Activated naive CD4-positive, alpha-beta T cell treated with anti-CD3 and anti-CD28 coated beads, Interleukin-2, amount 50 U/mL, for 24 hours (primary cell): Measurements from ENCODE around the gene CTSE.

Experiments used
- H3K27ac Mint-ChIP-seq: one replicate; pipeline ENCODE4 v1.8.0; 2021; ENCODE audit warnings: mild to moderate bottlenecking, mixed read lengths
- H3K27me3 Mint-ChIP-seq: one replicate; pipeline ENCODE4 v1.8.0; 2021; ENCODE audit warnings: mixed read lengths
- H3K36me3 Mint-ChIP-seq: one replicate; pipeline ENCODE4 v1.8.0; 2021; ENCODE audit warnings: mixed read lengths
- H3K4me1 Mint-ChIP-seq: one replicate; pipeline ENCODE4 v1.8.0; 2021; ENCODE audit warnings: mixed read lengths
- H3K4me3 Mint-ChIP-seq: one replicate; pipeline ENCODE4 v1.8.0; 2021; ENCODE audit warnings: mild to moderate bottlenecking, mixed read lengths
- H3K9me3 Mint-ChIP-seq: one replicate; pipeline ENCODE4 v1.8.0; 2021; ENCODE audit warnings: mixed read lengths

Gene CTSE

GRCh38 chr1:205992218-205992882, 31.3 kb downstream of the CTSE start:
- H3K4me3 Mint-ChIP-seq, result no peak overlapping the region
- H3K27me3 Mint-ChIP-seq, result peaks cover 5% of the 10 kb centered on the region
- no peak overlapping the region for H3K27ac Mint-ChIP-seq
- H3K9me3 Mint-ChIP-seq, result no peaks in the 10 kb centered on the region
- no peaks in the 10 kb centered on the region for H3K36me3 Mint-ChIP-seq
- H3K4me1 Mint-ChIP-seq, result no peaks in the 10 kb centered on the region

- Mint-ChIP-seq H3K4me3 (no peak overlapping the region), H3K36me3 (no peaks in the 10 kb centered on the region), H3K9me3 (no peaks in the 10 kb centered on the region), H3K27me3 (peaks cover 5% of the 10 kb centered on the region), H3K27ac (no peak overlapping the region), H3K4me1 (no peaks in the 10 kb centered on the region)
Measured at GRCh38 chr1:205991237-205991636, 32.5 kb downstream of the CTSE start.

- H3K4me3 Mint-ChIP-seq, result no peak overlapping the region
- no peaks in the 10 kb centered on the region for H3K36me3 Mint-ChIP-seq
- H3K4me1 Mint-ChIP-seq, result no peaks in the 10 kb centered on the region
- H3K27ac Mint-ChIP-seq, result no peak overlapping the region
- H3K9me3 Mint-ChIP-seq, result no peaks in the 10 kb centered on the region
- H3K27me3 Mint-ChIP-seq, result peaks cover 5% of the 10 kb centered on the region
Measured at GRCh38 chr1:205990226-205990625, 33.5 kb downstream of the CTSE start.

- no peak overlapping the region for H3K4me3 Mint-ChIP-seq
- no peaks in the 10 kb centered on the region for H3K36me3 Mint-ChIP-seq
- peaks cover 5% of the 10 kb centered on the region for H3K27me3 Mint-ChIP-seq
Measured at GRCh38 chr1:205989786-205990185, 33.9 kb downstream of the CTSE start.

GRCh38 chr1:205988585-205988995, 35.1 kb downstream of the CTSE start:
- H3K36me3 Mint-ChIP-seq, result no peaks in the 10 kb centered on the region
- H3K4me3 Mint-ChIP-seq, result no peak overlapping the region
- H3K27me3 Mint-ChIP-seq, result peaks cover 5% of the 10 kb centered on the region
- H3K9me3 Mint-ChIP-seq, result no peaks in the 10 kb centered on the region
- H3K27ac Mint-ChIP-seq, result no peak overlapping the region
- H3K4me1 Mint-ChIP-seq, result no peaks in the 10 kb centered on the region

More at GRCh38 chr1:205989786-205990185, 33.9 kb downstream of the CTSE start:
- no peak overlapping the region for H3K27ac Mint-ChIP-seq
- no peaks in the 10 kb centered on the region for H3K4me1 Mint-ChIP-seq
- no peaks in the 10 kb centered on the region for H3K9me3 Mint-ChIP-seq

GRCh38 chr1:205986861-205987260, 36.8 kb downstream of the CTSE start:
- H3K27ac Mint-ChIP-seq, result no peak overlapping the region
- peaks cover 5% of the 10 kb centered on the region for H3K27me3 Mint-ChIP-seq
- no peak overlapping the region for H3K4me3 Mint-ChIP-seq
- no peaks in the 10 kb centered on the region for H3K36me3 Mint-ChIP-seq
- H3K4me1 Mint-ChIP-seq, result no peaks in the 10 kb centered on the region
- no peaks in the 10 kb centered on the region for H3K9me3 Mint-ChIP-seq

GRCh38 chr1:205986292-205986691, 37.4 kb downstream of the CTSE start:
- no peaks in the 10 kb centered on the region for H3K9me3 Mint-ChIP-seq
- no peaks in the 10 kb centered on the region for H3K4me1 Mint-ChIP-seq
- no peaks in the 10 kb centered on the region for H3K36me3 Mint-ChIP-seq
- no peak overlapping the region for H3K4me3 Mint-ChIP-seq
- peaks cover 5% of the 10 kb centered on the region for H3K27me3 Mint-ChIP-seq
- H3K27ac Mint-ChIP-seq, result no peak overlapping the region

GRCh38 chr1:205985330-205986005, 38.2 kb downstream of the CTSE start:
- Mint-ChIP-seq H3K4me3 (no peak overlapping the region), H3K4me1 (no peaks in the 10 kb centered on the region), H3K27me3 (peaks cover 4% of the 10 kb centered on the region), H3K36me3 (no peaks in the 10 kb centered on the region), H3K27ac (no peak overlapping the region), H3K9me3 (no peaks in the 10 kb centered on the region)

- Mint-ChIP-seq H3K4me1 (no peaks in the 10 kb centered on the region), H3K27me3 (no peaks in the 10 kb centered on the region), H3K4me3 (no peak overlapping the region), H3K36me3 (no peaks in the 10 kb centered on the region), H3K9me3 (no peaks in the 10 kb centered on the region), H3K27ac (no peak overlapping the region)
Measured at GRCh38 chr1:205983925-205984725, 39.6 kb downstream of the CTSE start.

GRCh38 chr1:205981257-205981656, 42.4 kb downstream of the CTSE start:
- no peaks in the 10 kb centered on the region for H3K36me3 Mint-ChIP-seq
- H3K27me3 Mint-ChIP-seq, result no peaks in the 10 kb centered on the region
- H3K9me3 Mint-ChIP-seq, result no peaks in the 10 kb centered on the region

GRCh38 chr1:205980237-205980870, 43.3 kb downstream of the CTSE start:
- Mint-ChIP-seq H3K4me3 (no peak overlapping the region), H3K9me3 (no peaks in the 10 kb centered on the region), H3K27me3 (no peaks in the 10 kb centered on the region), H3K4me1 (no peaks in the 10 kb centered on the region), H3K27ac (no peak overlapping the region), H3K36me3 (no peaks in the 10 kb centered on the region)

More at GRCh38 chr1:205981257-205981656, 42.4 kb downstream of the CTSE start:
- Mint-ChIP-seq H3K27ac (peak overlapping the region; percentile 26), H3K4me3 (no peak overlapping the region), H3K4me1 (no peaks in the 10 kb centered on the region)

- no peaks in the 10 kb centered on the region for H3K4me1 Mint-ChIP-seq
- no peak overlapping the region for H3K27ac Mint-ChIP-seq
- H3K9me3 Mint-ChIP-seq, result no peaks in the 10 kb centered on the region
- H3K4me3 Mint-ChIP-seq, result no peak overlapping the region
- no peaks in the 10 kb centered on the region for H3K27me3 Mint-ChIP-seq
- H3K36me3 Mint-ChIP-seq, result no peaks in the 10 kb centered on the region
Measured at GRCh38 chr1:205979301-205979700, 44.4 kb downstream of the CTSE start.

GRCh38 chr1:205978676-205979075, 45.0 kb downstream of the CTSE start:
- Mint-ChIP-seq H3K4me3 (no peak overlapping the region), H3K9me3 (no peaks in the 10 kb centered on the region), H3K27ac (no peak overlapping the region), H3K36me3 (no peaks in the 10 kb centered on the region), H3K27me3 (no peaks in the 10 kb centered on the region), H3K4me1 (no peaks in the 10 kb centered on the region)

GRCh38 chr1:205977402-205978014, 46.2 kb downstream of the CTSE start:
- no peaks in the 10 kb centered on the region for H3K36me3 Mint-ChIP-seq
- H3K27me3 Mint-ChIP-seq, result no peaks in the 10 kb centered on the region
- H3K27ac Mint-ChIP-seq, result no peak overlapping the region
- H3K4me1 Mint-ChIP-seq, result no peaks in the 10 kb centered on the region
- H3K4me3 Mint-ChIP-seq, result no peak overlapping the region
- H3K9me3 Mint-ChIP-seq, result no peaks in the 10 kb centered on the region

- Mint-ChIP-seq H3K36me3 (no peaks in the 10 kb centered on the region), H3K9me3 (no peaks in the 10 kb centered on the region), H3K4me1 (no peaks in the 10 kb centered on the region), H3K4me3 (no peak overlapping the region), H3K27ac (no peak overlapping the region), H3K27me3 (no peaks in the 10 kb centered on the region)
Measured at GRCh38 chr1:205976708-205977401, 46.8 kb downstream of the CTSE start.
